K562 (cell line): ENCODE data around the gene LRP1. TPM values are rescaled to one million over a fixed set of nuclear protein-coding genes. Genes with fewer than 3 reads are reported as not detected.

ENCODE experiments used
- AFF4 ChIP-seq: sonication (generic); formaldehyde crosslinking; IDR thresholded peaks from 2 replicates; pipeline ENCODE4 v1.8.0; 2023; ENCODE audit warnings: mild to moderate bottlenecking, missing genetic modification reagents
- CTCFL ChIP-seq: IDR thresholded peaks from 2 replicates; pipeline ENCODE4 v1.6.1; 2011; ENCODE audit warnings: borderline replicate concordance, low read depth, mild to moderate bottlenecking, moderate library complexity, low read length; ENCODE audit not compliant: insufficient read depth, poor library complexity, severe bottlenecking
- DLX4 ChIP-seq: fragments of 250-450 bp; sonication (Bioruptor Pico); IDR thresholded peaks from 2 replicates; pipeline ENCODE4 v1.6.1; 2021; ENCODE audit warnings: mild to moderate bottlenecking
- ELF2 ChIP-seq: fragments of 250-450 bp; sonication (Bioruptor Pico); IDR thresholded peaks from 2 replicates; pipeline ENCODE4 v1.5.0; 2021; ENCODE audit warnings: mild to moderate bottlenecking
- GTF2E2 ChIP-seq: fragments of 200-800 bp; sonication (Bioruptor generic); IDR thresholded peaks from 2 replicates; pipeline ENCODE4 v1.6.1; 2016; ENCODE audit warnings: missing genetic modification characterization, missing compliant biosample characterization
- HDAC2 ChIP-seq: fragments of 450-650 bp; IDR thresholded peaks from 2 replicates; pipeline ENCODE4 v1.6.1; 2016; ENCODE audit warnings: mild to moderate bottlenecking
- HES1 ChIP-seq: fragments of 450-650 bp; IDR thresholded peaks from 2 replicates; pipeline ENCODE4 v1.6.1; 2016; ENCODE audit warnings: low read depth, mild to moderate bottlenecking, moderate library complexity
- MTF1 ChIP-seq: fragments of 250-450 bp; sonication (Bioruptor Pico); IDR thresholded peaks from 2 replicates; pipeline ENCODE4 v1.9.0; 2021; ENCODE audit warnings: moderate library complexity, mild to moderate bottlenecking, inconsistent platforms, borderline replicate concordance
- RERE ChIP-seq: sonication (generic); formaldehyde crosslinking; IDR thresholded peaks from 2 replicates; pipeline ENCODE4 v1.8.0; 2023; ENCODE audit warnings: missing genetic modification reagents, mild to moderate bottlenecking, borderline replicate concordance
- TFAP4 ChIP-seq: sonication (generic); formaldehyde crosslinking; IDR thresholded peaks from 2 replicates; pipeline ENCODE4 v1.8.0; 2022; ENCODE audit warnings: missing genetic modification reagents, mild to moderate bottlenecking, moderate library complexity, borderline replicate concordance
- YBX1 ChIP-seq: fragments of 450-650 bp; IDR thresholded peaks from 2 replicates; pipeline ENCODE4 v1.7.1; 2016; ENCODE audit warnings: mild to moderate bottlenecking
- polyA plus RNA-seq, 8 experiments: library from polyadenylated mRNA; depleted of rRNA in 4 of 8; stranded (reverse) in 5 of 8; unstranded in 3 of 8; fragments of >200 nt; fragmentation: Nextera tagmentation in 2 of 8; fragmentation: Illumina TruSeq in 1 of 8; extraction: Ambion mirVana in 2 of 8; extraction: Trizol in 1 of 8; gene quantifications; 2 replicates each; pipeline versions ENCODE4 v1.2.1 to v1.2.3, GENCODE V29; 2011 to 2014; ENCODE audit warnings: inconsistent platforms in 1 of 8, missing spikeins in 1 of 8
- total RNA-seq, 7 experiments: library from RNA; depleted of rRNA in 6 of 7; stranded (reverse); fragments of >200 nt in 6 of 7; fragmentation: Illumina TruSeq in 2 of 7; extraction: Trizol in 2 of 7; gene quantifications; 2 replicates each; pipeline versions ENCODE4 v1.2.1 to v1.2.3, GENCODE V29; 2011 to 2021; ENCODE audit warnings: low replicate concordance in 1 of 7

The LRP1 gene
- total and polyA plus RNA-seq, 9 of the 15 experiments (the other 6 are each of a cell fraction or from before 2014, with no cell fraction given), result 0.04 to 0.64 (median 0.19) TPM; not detected in 2

- TF ChIP-seq RERE (no peak), GTF2E2 (tag) (no peak), MTF1 (no peak), TFAP4 (CRISPR knock-in tag) (no peak), CTCFL (peak; percentile 15), AFF4 (CRISPR knock-in tag) (no peak), ELF2 (no peak), HES1 (no peak), HDAC2 (no peak), YBX1 (no peak), DLX4 (CRISPR knock-in tag) (no peak)
Observed at GRCh38 chr12:57243521-57244311, 115.4 kb downstream of the LRP1 start (continued).
